T-cell (primary cell): Measurements from ENCODE around the gene TMEM8B. TPM values are rescaled to one million over a fixed set of nuclear protein-coding genes. Genes with fewer than 3 reads are reported as not detected.
A peak's percentile ranks its signal among the peaks of the same experiment; 100 is the strongest.

Experiments used
- ATAC-seq, 4 experiments: fragments of 200-7000 bp in 3 of 4; fragments of 150-1000 bp in 1 of 4; cut with Tn5 transposase; replicated peaks in 1 of 4; 1 replicate in 3 of 4; 2 replicates in 1 of 4; pipeline ENCODE4 v1.10.0; 2021; ENCODE audit warnings: moderate library complexity in 3 of 4, mild to moderate bottlenecking in 2 of 4, moderate number of reproducible peaks in 1 of 4
- CTCF ChIA-PET, 2 donors: fragments of 300-600 bp; sonication (Branson Sonifier 250); formaldehyde crosslinking; loops; one replicate each; lab custom pipeline; 2022; ENCODE audit warnings: antibody characterized with exemption in 2 of 2; lab: Charles Lee
- POLR2A ChIA-PET, 2 donors: fragments of 300-600 bp; sonication (Branson Sonifier 250); formaldehyde crosslinking; loops; one replicate each; lab custom pipeline; 2022; ENCODE audit warnings: antibody characterized with exemption in 2 of 2; lab: Charles Lee
- DNase-seq, 35 experiments: peaks; one replicate each; pipeline versions ENCODE4 v3.0.0 to v3.0.0-alpha.2; 2013 to 2023
- H3K27ac ChIP-seq: one replicate; pipeline ENCODE4 v1.5.1; 2013; ENCODE audit warnings: low read length
- H3K27me3 ChIP-seq, 2 experiments: replicated peaks in 1 of 2; 1 replicate in 1 of 2; 2 replicates in 1 of 2; pipeline versions ENCODE4 v1.6.1 to v1.7.0; 2013; ENCODE audit warnings: low read length in 1 of 2, mixed read lengths in 1 of 2; ENCODE audit not compliant: control insufficient read depth in 2 of 2, insufficient read depth in 2 of 2; ENCODE audit errors: extremely low read depth in 1 of 2
- H3K36me3 ChIP-seq, 2 donors: 1 replicate in 1 of 2; 2 replicates in 1 of 2; pipeline versions ENCODE4 v1.6.1 to v1.7.0; 2013; ENCODE audit warnings: low read length in 1 of 2; ENCODE audit not compliant: control insufficient read depth in 2 of 2, insufficient read depth in 1 of 2; ENCODE audit errors: extremely low read depth in 1 of 2
- H3K4me1 ChIP-seq, 2 experiments: 1 replicate in 1 of 2; 2 replicates in 1 of 2; pipeline versions ENCODE4 v1.6.1 to v1.7.0; 2013; ENCODE audit warnings: low read length in 2 of 2, mixed read lengths in 1 of 2; ENCODE audit not compliant: insufficient read depth in 2 of 2, control insufficient read depth in 1 of 2; ENCODE audit errors: extremely low read depth in 1 of 2
- H3K4me3 ChIP-seq, 2 donors: 1 replicate in 1 of 2; 2 replicates in 1 of 2; pipeline versions ENCODE4 v1.5.1 to v1.7.0; 2013; ENCODE audit warnings: mild to moderate bottlenecking in 2 of 2, low read length in 1 of 2, moderate library complexity in 1 of 2; ENCODE audit not compliant: control insufficient read depth in 1 of 2; ENCODE audit errors: extremely low read depth in 1 of 2
- H3K9me3 ChIP-seq: 2 replicates; pipeline ENCODE4 v1.7.0; 2013
- H3K27ac Mint-ChIP-seq, 2 donors: one replicate each; pipeline ENCODE4 v1.8.0; 2020 to 2021; ENCODE audit warnings: mild to moderate bottlenecking in 2 of 2, mixed read lengths in 2 of 2
- H3K27me3 Mint-ChIP-seq, 2 donors: one replicate each; pipeline ENCODE4 v1.8.0; 2021 to 2022; ENCODE audit warnings: mixed read lengths in 2 of 2
- H3K36me3 Mint-ChIP-seq: one replicate; pipeline ENCODE4 v1.8.0; 2021; ENCODE audit warnings: mixed read lengths
- H3K4me1 Mint-ChIP-seq, 3 donors: one replicate each; pipeline ENCODE4 v1.8.0; 2020 to 2022; ENCODE audit warnings: mixed read lengths in 3 of 3, mild to moderate bottlenecking in 1 of 3
- H3K4me3 Mint-ChIP-seq, 3 donors: one replicate each; pipeline ENCODE4 v1.8.0; 2020 to 2022; ENCODE audit warnings: mild to moderate bottlenecking in 3 of 3, mixed read lengths in 3 of 3, moderate library complexity in 3 of 3
- H3K9me3 Mint-ChIP-seq, 3 donors: one replicate each; pipeline ENCODE4 v1.8.0; 2020 to 2022; ENCODE audit warnings: mixed read lengths in 3 of 3
- WGBS: methylation state at CpG from one replicate; pipeline ENCODE4 v1.1.5; 2013; ENCODE audit warnings: missing lambda C conversion rate; ENCODE audit not compliant: insufficient coverage; 5-methylcytosine and 5-hydroxymethylcytosine counted together
- total RNA-seq, 35 experiments: library from RNA in 6 of 35; stranded (reverse) in 6 of 35; fragments of 120-200 nt in 1 of 35; gene quantifications; one replicate each; pipeline versions ENCODE4 v1.2.1 to v1.2.4 and lab custom pipeline; 2013 to 2026

Gene TMEM8B
- total RNA-seq, 5 donors from 2014 or later (not counting 1 experiment from before 2014, with no cell fraction given): 6.5 to 11.9 (median 7.3) TPM

- Mint-ChIP-seq H3K27ac (peak overlapping the region; percentile 66 to 81), H3K4me3 (peak overlapping the region; percentile 84 to 97 (median 96)), H3K36me3 (no peaks in the 10 kb centered on the region), H3K4me1 (peaks cover 35 to 43% (median 37%) of the 10 kb centered on the region in 3 donors), H3K27me3 (no peaks in the 10 kb centered on the region), H3K9me3 (no peaks in the 10 kb centered on the region)
- H3K27me3 ChIP-seq: no peaks in the 10 kb centered on the region
- ChIA-PET CTCF (interaction anchor here in 1 of 2 donors (1.1 to 1.2 kb wide), 2 partner anchors 22 to 82 kb away, joined by 3 to 5 read pairs; partner anchors contain the start of genes CREB3 and TLN1), POLR2A (no interaction called here)
- peaks cover 0 to 3% of the 10 kb centered on the region in 2 donors for H3K36me3 ChIP-seq
- peak in 3 of 4 experiments; percentile 1 to 5 (median 2) for ATAC-seq
- 8% methylated on average over 28 of the region's 29 CpGs for WGBS
- no peaks in the 10 kb centered on the region for H3K9me3 ChIP-seq
- H3K4me3 ChIP-seq: peak overlapping the region; percentile 85 to 90
- H3K4me1 ChIP-seq: peaks cover 9 to 39% of the 10 kb centered on the region in 2 experiments
- peak overlapping the region; percentile 52 for H3K27ac ChIP-seq
- peak in 6 of 35 experiments; percentile 14 to 55 (median 22) for DNase-seq
Measured at GRCh38 chr9:35814106-35814840, 14.8 kb upstream of the TMEM8B start.

GRCh38 chr9:35814841-35815543 is 14.0 kb upstream of the TMEM8B start, which contains the start of gene HINT2:
TSS of gene HINT2 (minus strand) at chr9:35815042. CDS start at chr9:35814979, 63 bp downstream.
- Histone ChIP-seq H3K36me3 (peaks cover 0 to 2% of the 10 kb centered on the region in 2 donors), H3K9me3 (no peaks in the 10 kb centered on the region), H3K4me3 (peak within 1 kb of the TSS; percentile 85 to 90), H3K27ac (peak within 1 kb of the TSS; percentile 82), H3K4me1 (peaks cover 9 to 39% of the 10 kb centered on the region in 2 experiments), H3K27me3 (no peaks in the 10 kb centered on the region)
- H3K36me3 Mint-ChIP-seq: no peaks in the 10 kb centered on the region
- POLR2A ChIA-PET: interaction anchor here in 1 of 2 donors (0.6 kb wide), 1 partner anchor 73 kb away, joined by 3 read pairs; no protein-coding TSS in a partner anchor
- H3K4me3 Mint-ChIP-seq: peak within 1 kb of the TSS; percentile 84 to 97 (median 96)
- ATAC-seq (peak; percentile 77 to 87 (median 86)), DNase-seq (peak; percentile 93 to 99 (median 97))
- H3K27ac Mint-ChIP-seq: peak within 1 kb of the TSS; percentile 96 to 98
- CTCF ChIA-PET: interaction anchor here in 1 of 2 donors (1.1 to 1.2 kb wide), 2 partner anchors 21 to 83 kb away, joined by 3 to 5 read pairs; partner anchors contain the start of genes CREB3 and TLN1
- peaks cover 35 to 43% (median 37%) of the 10 kb centered on the region in 3 donors for H3K4me1 Mint-ChIP-seq
- no peaks in the 10 kb centered on the region for H3K27me3 Mint-ChIP-seq
- no peaks in the 10 kb centered on the region for H3K9me3 Mint-ChIP-seq
- WGBS: under 1% methylated on average over 38 of the region's 52 CpGs

GRCh38 chr9:35816708-35817107 is 12.3 kb upstream of the TMEM8B start:
- POLR2A ChIA-PET: no interaction called here
- H3K9me3 Mint-ChIP-seq: no peaks in the 10 kb centered on the region
- H3K9me3 ChIP-seq: no peaks in the 10 kb centered on the region
- H3K4me3 ChIP-seq: no peak overlapping the region
- no peaks in the 10 kb centered on the region for H3K36me3 ChIP-seq
- no peak for ATAC-seq
- H3K27ac ChIP-seq: no peak overlapping the region
- H3K27me3 ChIP-seq: no peaks in the 10 kb centered on the region
- CTCF ChIA-PET: interaction anchor here in 1 of 2 donors (1.0 kb wide), 1 partner anchor 27 kb away, joined by 3 read pairs; no protein-coding TSS in a partner anchor
- no peaks in the 10 kb centered on the region for H3K27me3 Mint-ChIP-seq
- H3K36me3 Mint-ChIP-seq: no peaks in the 10 kb centered on the region
- H3K4me1 ChIP-seq: peaks cover 9 to 29% of the 10 kb centered on the region in 2 experiments
- no peak for DNase-seq
- WGBS: 80% methylated on average over 1 of the region's 1 CpG
- H3K4me3 Mint-ChIP-seq: peak overlapping the region in 1 of 3 donors; percentile 84
- H3K27ac Mint-ChIP-seq: no peak overlapping the region
- peaks cover 29 to 33% (median 32%) of the 10 kb centered on the region in 3 donors for H3K4me1 Mint-ChIP-seq

- H3K4me1 Mint-ChIP-seq: peaks cover 13 to 18% (median 16%) of the 10 kb centered on the region in 3 donors
- H3K4me1 ChIP-seq: peaks cover 2 to 14% of the 10 kb centered on the region in 2 experiments
- ChIA-PET CTCF (no interaction called here), POLR2A (no interaction called here)
- ATAC-seq (no peak), DNase-seq (no peak)
- no peaks in the 10 kb centered on the region for H3K9me3 Mint-ChIP-seq
- H3K4me3 Mint-ChIP-seq: no peak overlapping the region
- no peak overlapping the region for H3K27ac ChIP-seq
- no peaks in the 10 kb centered on the region for H3K27me3 ChIP-seq
- H3K4me3 ChIP-seq: no peak overlapping the region
- H3K36me3 ChIP-seq: no peaks in the 10 kb centered on the region
- no peaks in the 10 kb centered on the region for H3K36me3 Mint-ChIP-seq
- H3K27me3 Mint-ChIP-seq: no peaks in the 10 kb centered on the region
- H3K9me3 ChIP-seq: no peaks in the 10 kb centered on the region
- H3K27ac Mint-ChIP-seq: no peak overlapping the region
- 96% methylated on average over 3 of the region's 3 CpGs for WGBS
Measured at GRCh38 chr9:35818341-35818740, 10.7 kb upstream of the TMEM8B start.

- CTCF ChIA-PET: no interaction called here
- Mint-ChIP-seq H3K27ac (no peak overlapping the region), H3K4me1 (peaks cover 5 to 6% (median 6%) of the 10 kb centered on the region in 3 donors)
Measured at GRCh38 chr9:35820076-35820475, 9.0 kb upstream of the TMEM8B start.

GRCh38 chr9:35822926-35823325 is 6.1 kb upstream of the TMEM8B start:
- peaks cover 7% of the 10 kb centered on the region in 3 donors for H3K4me1 Mint-ChIP-seq
- POLR2A ChIA-PET: no interaction called here
- DNase-seq (no peak), ATAC-seq (no peak)
- no peaks in the 10 kb centered on the region for H3K36me3 Mint-ChIP-seq
- Histone ChIP-seq H3K9me3 (no peaks in the 10 kb centered on the region), H3K27me3 (no peaks in the 10 kb centered on the region), H3K4me3 (no peak overlapping the region), H3K36me3 (no peaks in the 10 kb centered on the region), H3K27ac (no peak overlapping the region), H3K4me1 (peaks cover 0 to 3% of the 10 kb centered on the region in 2 experiments)
- no peaks in the 10 kb centered on the region for H3K27me3 Mint-ChIP-seq
- H3K4me3 Mint-ChIP-seq: no peak overlapping the region
- no peak overlapping the region for H3K27ac Mint-ChIP-seq
- CTCF ChIA-PET: interaction anchor here in 1 of 2 donors (0.6 kb wide), 2 partner anchors 11 to 184 kb away, joined by 3 to 4 read pairs; partner anchors contain the start of gene SPAG8
- no peaks in the 10 kb centered on the region for H3K9me3 Mint-ChIP-seq

More at GRCh38 chr9:35820076-35820475, 9.0 kb upstream of the TMEM8B start:
- Histone ChIP-seq H3K27ac (no peak overlapping the region), H3K9me3 (no peaks in the 10 kb centered on the region), H3K36me3 (no peaks in the 10 kb centered on the region), H3K4me1 (peaks cover 0 to 2% of the 10 kb centered on the region in 2 experiments), H3K27me3 (no peaks in the 10 kb centered on the region), H3K4me3 (no peak overlapping the region)
- no peaks in the 10 kb centered on the region for H3K36me3 Mint-ChIP-seq
- DNase-seq (no peak), ATAC-seq (no peak)
- no peak overlapping the region for H3K4me3 Mint-ChIP-seq
- POLR2A ChIA-PET: no interaction called here
- no peaks in the 10 kb centered on the region for H3K9me3 Mint-ChIP-seq
- H3K27me3 Mint-ChIP-seq: no peaks in the 10 kb centered on the region
